SJCRH30 (cell line): Measurements from ENCODE around the gene GPM6B. TPM values are rescaled to one million over a fixed set of nuclear protein-coding genes. Genes with fewer than 3 reads are reported as not detected.

Source experiments
- DNase-seq, 2 experiments: peaks; one replicate each; pipeline ENCODE4 v3.0.0-alpha.2; 2015 to 2020
- H3K27ac ChIP-seq: fragments of 250-450 bp; sonication (Bioruptor Pico); 2 replicates; pipeline ENCODE4 v1.5.1; 2020; ENCODE audit warnings: mild to moderate bottlenecking, moderate library complexity
- H3K27me3 ChIP-seq: fragments of 250-450 bp; sonication (Bioruptor Pico); 2 replicates; pipeline ENCODE4 v1.5.1; 2020; ENCODE audit warnings: mild to moderate bottlenecking, moderate library complexity
- H3K36me3 ChIP-seq: fragments of 250-450 bp; sonication (Bioruptor Pico); 2 replicates; pipeline ENCODE4 v1.5.1; 2020; ENCODE audit warnings: mild to moderate bottlenecking, moderate library complexity
- H3K4me1 ChIP-seq: fragments of 250-450 bp; sonication (Bioruptor Pico); 2 replicates; pipeline ENCODE4 v1.5.1; 2020; ENCODE audit warnings: mild to moderate bottlenecking, moderate library complexity
- H3K4me3 ChIP-seq: fragments of 250-450 bp; sonication (Bioruptor Pico); 2 replicates; pipeline ENCODE4 v1.5.1; 2020; ENCODE audit warnings: mild to moderate bottlenecking, moderate library complexity
- H3K9me3 ChIP-seq: fragments of 250-450 bp; sonication (Bioruptor Pico); replicated peaks from 2 replicates; pipeline ENCODE4 v1.5.1; 2020; ENCODE audit warnings: mild to moderate bottlenecking, moderate library complexity
- total RNA-seq: library from RNA; depleted of rRNA; stranded (reverse); fragments of >200 nt; shearing (Covaris generic); gene quantifications from 2 replicates; pipeline ENCODE4 v1.2.3, GENCODE V29; 2014

Gene GPM6B
- total RNA-seq, 1 experiment from 2014 or later = 89.5 TPM

- peaks cover 71% of the 10 kb centered on the region for H3K36me3 ChIP-seq
- no peaks in the 10 kb centered on the region for H3K9me3 ChIP-seq
- no peaks in the 10 kb centered on the region for H3K4me1 ChIP-seq
- no peaks in the 10 kb centered on the region for H3K27me3 ChIP-seq
- DNase-seq = peak; percentile 42 to 63
- no peak overlapping the region for H3K4me3 ChIP-seq
- no peak overlapping the region for H3K27ac ChIP-seq
Measured at GRCh38 chrX:13764765-13765164, 52.1 kb downstream of the GPM6B start.

GRCh38 chrX:13764281-13764680, 52.6 kb downstream of the GPM6B start:
- Histone ChIP-seq H3K27ac (no peak overlapping the region), H3K36me3 (peaks cover 68% of the 10 kb centered on the region), H3K4me1 (no peaks in the 10 kb centered on the region), H3K27me3 (no peaks in the 10 kb centered on the region), H3K4me3 (no peak overlapping the region), H3K9me3 (no peaks in the 10 kb centered on the region)
- no peak for DNase-seq

- Histone ChIP-seq H3K27me3 (no peaks in the 10 kb centered on the region), H3K9me3 (no peaks in the 10 kb centered on the region), H3K4me1 (no peaks in the 10 kb centered on the region), H3K4me3 (no peak overlapping the region), H3K27ac (no peak overlapping the region), H3K36me3 (peaks cover 67% of the 10 kb centered on the region)
- no peak for DNase-seq
Measured at GRCh38 chrX:13763489-13763888, 53.4 kb downstream of the GPM6B start.

DNA sequence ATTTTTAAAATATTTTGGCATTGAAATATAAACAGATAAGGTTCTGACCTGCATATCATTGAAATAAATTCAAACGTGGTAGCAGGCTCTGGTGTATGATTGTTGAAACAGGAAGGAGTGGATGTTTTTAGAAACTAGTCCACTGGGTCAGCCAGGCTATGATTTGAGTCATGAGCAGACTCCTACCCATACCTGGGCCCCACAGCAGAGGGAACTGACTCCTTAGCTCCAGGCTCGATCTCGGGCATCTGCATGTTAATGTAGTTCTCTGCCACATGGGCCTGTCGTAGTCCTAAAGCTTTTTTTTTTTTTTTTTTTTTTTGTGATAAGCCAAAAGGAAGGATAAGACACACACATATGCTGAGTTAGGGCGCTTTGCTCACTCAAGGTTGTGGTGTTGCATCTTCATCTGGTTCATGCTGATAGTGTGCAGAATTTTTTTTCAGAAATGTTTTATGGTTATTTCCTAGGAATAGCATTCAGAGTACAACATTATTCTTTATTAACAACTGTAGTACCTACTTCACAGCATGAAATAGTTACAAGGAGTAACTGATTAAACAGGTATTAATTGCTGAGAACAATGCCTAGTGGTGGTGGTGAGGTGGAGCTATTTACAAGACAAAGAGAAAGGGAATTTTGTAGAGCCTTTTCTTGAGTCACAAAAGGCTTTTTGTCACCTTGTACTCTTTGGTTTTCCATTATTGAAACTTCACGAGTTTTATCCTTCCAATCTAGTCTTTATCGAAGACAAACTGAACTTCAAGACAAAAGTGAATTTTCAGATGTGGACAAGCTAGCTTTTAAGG, 55.1 kb downstream of the GPM6B start:
- H3K4me1 ChIP-seq = no peaks in the 10 kb centered on the region
- no peak for DNase-seq
- no peaks in the 10 kb centered on the region for H3K9me3 ChIP-seq
- no peaks in the 10 kb centered on the region for H3K27me3 ChIP-seq
- H3K27ac ChIP-seq = no peak overlapping the region
- no peak overlapping the region for H3K4me3 ChIP-seq
- peaks cover 60% of the 10 kb centered on the region for H3K36me3 ChIP-seq

GRCh38 chrX:13760426-13760825, 56.5 kb downstream of the GPM6B start:
- peaks cover 60% of the 10 kb centered on the region for H3K36me3 ChIP-seq
- no peak overlapping the region for H3K4me3 ChIP-seq
- H3K4me1 ChIP-seq = no peaks in the 10 kb centered on the region
- H3K27me3 ChIP-seq = no peaks in the 10 kb centered on the region
- no peak for DNase-seq
- no peak overlapping the region for H3K27ac ChIP-seq
- no peaks in the 10 kb centered on the region for H3K9me3 ChIP-seq

DNA sequence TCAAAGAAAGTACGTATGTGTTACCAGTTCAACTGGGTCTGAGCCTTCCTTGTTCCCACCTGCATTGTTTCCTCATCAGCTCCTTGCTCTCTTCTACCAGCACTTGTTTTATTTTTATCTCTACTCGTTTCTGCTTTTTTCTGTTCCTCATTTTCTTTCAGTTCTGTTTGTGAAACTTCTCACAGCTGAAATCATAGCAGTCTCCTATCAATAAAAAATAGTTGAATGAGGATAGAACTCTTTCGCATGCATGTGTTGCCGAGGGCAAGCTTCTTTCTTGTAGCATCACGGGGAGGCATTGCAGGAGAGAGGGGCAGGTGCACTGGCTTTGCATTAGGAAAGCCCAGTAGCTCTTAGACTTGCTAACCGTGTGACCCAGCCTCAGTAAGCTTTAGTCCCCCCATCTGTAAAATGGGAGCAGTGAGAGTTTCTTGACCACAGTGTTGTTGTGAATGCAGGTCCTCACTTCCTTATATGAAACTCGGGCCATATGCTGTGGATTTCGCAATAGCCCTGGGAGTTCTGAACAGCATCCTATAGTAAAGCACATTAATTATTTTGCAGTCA, 57.7 kb downstream of the GPM6B start:
- H3K4me1 ChIP-seq = no peaks in the 10 kb centered on the region
- H3K36me3 ChIP-seq = peaks cover 62% of the 10 kb centered on the region
- H3K9me3 ChIP-seq = no peaks in the 10 kb centered on the region
- DNase-seq = no peak
- H3K27me3 ChIP-seq = no peaks in the 10 kb centered on the region
- H3K4me3 ChIP-seq = no peak overlapping the region
- H3K27ac ChIP-seq = no peak overlapping the region

DNA sequence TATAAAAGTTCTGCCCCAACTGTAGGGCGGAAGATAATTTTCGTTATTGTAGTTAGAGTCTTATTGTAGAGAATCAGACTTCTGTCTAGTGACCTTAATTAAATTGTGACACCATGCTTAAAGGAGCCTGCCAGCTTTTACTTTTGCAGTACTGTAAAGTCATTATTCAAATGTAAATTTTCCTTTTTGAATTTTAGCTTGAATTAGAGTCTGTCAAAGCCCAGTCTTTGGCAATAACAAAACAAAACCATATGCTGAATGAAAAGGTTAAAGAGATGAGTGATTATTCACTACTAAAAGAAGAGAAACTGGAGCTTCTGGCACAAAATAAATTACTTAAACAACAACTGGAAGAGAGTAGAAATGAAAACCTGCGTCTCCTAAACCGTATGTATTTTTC, 60.5 kb downstream of the GPM6B start:
- Histone ChIP-seq H3K4me1 (peaks cover 6% of the 10 kb centered on the region; the same call in 1 of the 2 replicates), H3K27ac (no peak overlapping the region), H3K36me3 (peaks cover 60% of the 10 kb centered on the region)

DNA sequence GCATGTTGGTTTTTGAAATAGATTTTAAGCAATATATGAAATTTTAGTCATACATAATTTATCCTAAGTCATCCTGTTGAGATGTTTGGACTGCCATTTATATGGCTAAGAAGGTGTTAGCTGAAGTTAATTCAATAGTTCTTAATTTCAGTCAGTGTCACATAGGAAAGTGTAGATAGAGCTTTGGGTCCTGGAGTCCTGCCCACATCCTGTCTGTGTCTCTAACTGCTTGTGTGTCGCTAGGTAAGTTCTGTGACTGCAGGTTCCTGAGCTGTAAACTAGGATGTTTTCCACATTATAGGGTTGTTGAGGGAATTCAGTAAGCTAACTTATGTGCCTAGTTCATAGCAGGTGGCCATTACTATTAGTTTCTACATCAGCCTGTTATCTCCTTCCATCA, 61.6 kb downstream of the GPM6B start:
- no peak overlapping the region for H3K4me3 ChIP-seq
- no peak overlapping the region for H3K27ac ChIP-seq
- H3K27me3 ChIP-seq = no peaks in the 10 kb centered on the region
- DNase-seq = no peak
- H3K9me3 ChIP-seq = no peaks in the 10 kb centered on the region
- peaks cover 6% of the 10 kb centered on the region; the same call in 1 of the 2 replicates for H3K4me1 ChIP-seq
- peaks cover 66% of the 10 kb centered on the region for H3K36me3 ChIP-seq

More for the DNA sequence above, 60.5 kb downstream of the GPM6B start:
- Histone ChIP-seq H3K9me3 (no peaks in the 10 kb centered on the region), H3K27me3 (no peaks in the 10 kb centered on the region), H3K4me3 (no peak overlapping the region)
- no peak for DNase-seq

- Histone ChIP-seq H3K36me3 (peaks cover 66% of the 10 kb centered on the region), H3K4me1 (peaks cover 6% of the 10 kb centered on the region; the same call in 1 of the 2 replicates), H3K4me3 (no peak overlapping the region), H3K27me3 (no peaks in the 10 kb centered on the region), H3K27ac (no peak overlapping the region), H3K9me3 (no peaks in the 10 kb centered on the region)
- no peak for DNase-seq
Measured at GRCh38 chrX:13754765-13755164, 62.1 kb downstream of the GPM6B start.

- H3K9me3 ChIP-seq = no peaks in the 10 kb centered on the region
- no peak overlapping the region for H3K4me3 ChIP-seq
- H3K36me3 ChIP-seq = peaks cover 51% of the 10 kb centered on the region
- DNase-seq = peak; percentile 11 to 62
- H3K27ac ChIP-seq = no peak overlapping the region; the same call in 1 of the 2 replicates
- no peaks in the 10 kb centered on the region for H3K27me3 ChIP-seq
- H3K4me1 ChIP-seq = peaks cover 6% of the 10 kb centered on the region; the same call in 1 of the 2 replicates
Measured at GRCh38 chrX:13752646-13753045, 64.2 kb downstream of the GPM6B start.

GRCh38 chrX:13752141-13752540, 64.8 kb downstream of the GPM6B start:
- Histone ChIP-seq H3K27ac (no peak overlapping the region; the same call in 1 of the 2 replicates), H3K9me3 (no peaks in the 10 kb centered on the region), H3K4me3 (no peak overlapping the region), H3K27me3 (no peaks in the 10 kb centered on the region), H3K4me1 (peaks cover 6% of the 10 kb centered on the region; the same call in 1 of the 2 replicates), H3K36me3 (peaks cover 50% of the 10 kb centered on the region)
- no peak for DNase-seq

DNA sequence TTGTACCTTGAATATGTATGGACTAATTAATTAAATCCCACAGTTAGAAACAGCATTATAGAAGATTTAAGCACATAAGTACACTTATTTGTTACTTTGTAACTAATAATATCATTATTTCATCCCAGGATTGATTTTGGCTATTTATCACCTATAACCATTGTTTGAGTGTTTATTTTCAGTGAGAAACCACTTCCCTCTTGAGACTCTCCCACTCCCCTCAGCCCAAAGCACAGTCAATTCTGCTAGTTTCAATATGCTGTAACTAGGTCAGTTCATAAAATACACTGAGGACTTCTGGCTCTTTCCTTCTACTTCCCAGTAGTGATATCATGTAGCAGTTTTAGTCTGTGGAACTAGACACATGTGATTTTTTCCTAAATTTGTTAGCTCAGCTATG, 66.1 kb downstream of the GPM6B start:
- DNase-seq = no peak
- Histone ChIP-seq H3K27ac (no peak overlapping the region), H3K36me3 (peaks cover 52% of the 10 kb centered on the region)

DNA sequence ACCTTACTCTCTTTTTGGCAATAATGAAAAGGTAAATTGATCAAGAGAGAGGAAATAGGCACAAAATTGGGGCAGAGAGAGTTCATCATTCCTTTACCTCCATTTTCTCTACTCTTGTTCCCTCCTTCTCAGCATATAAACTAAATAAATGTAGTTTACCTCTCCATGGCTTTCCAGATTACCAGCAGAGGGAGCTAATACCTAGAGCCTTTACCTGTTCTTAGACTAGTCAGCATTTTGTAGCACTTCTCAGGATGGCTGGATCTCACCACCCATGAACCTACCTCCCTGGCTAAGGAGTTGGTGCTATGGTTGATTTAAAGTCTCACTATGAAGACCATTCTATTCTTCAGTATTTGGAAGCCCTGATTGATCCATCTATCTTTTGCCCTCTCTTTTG, 66.7 kb downstream of the GPM6B start:
- peaks cover 54% of the 10 kb centered on the region for H3K36me3 ChIP-seq
- peak; percentile 42 to 79 for DNase-seq

More for the DNA sequence above, 66.1 kb downstream of the GPM6B start:
- Histone ChIP-seq H3K9me3 (no peaks in the 10 kb centered on the region), H3K4me3 (no peak overlapping the region), H3K4me1 (peaks cover 6% of the 10 kb centered on the region; the same call in 1 of the 2 replicates), H3K27me3 (no peaks in the 10 kb centered on the region)

DNA sequence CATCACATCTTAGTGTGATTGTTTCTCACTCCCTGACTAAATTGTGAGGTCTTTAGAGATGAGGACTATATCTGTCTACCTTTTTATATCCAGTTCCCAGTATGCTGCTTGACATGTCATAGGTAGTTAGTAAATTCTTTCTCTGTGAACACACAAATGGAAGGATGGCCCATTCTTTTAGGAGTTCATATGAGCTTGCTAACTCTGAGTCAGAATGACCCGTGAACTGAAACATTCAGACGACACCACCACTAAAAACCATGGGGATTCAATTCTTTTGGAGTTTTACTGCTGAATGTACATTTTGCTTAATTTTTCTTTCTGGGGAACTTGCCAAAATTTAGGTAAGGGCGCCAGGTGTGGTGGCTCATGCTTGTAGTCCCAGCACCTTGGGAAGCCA, 68.4 kb downstream of the GPM6B start:
- no peak for DNase-seq
- H3K36me3 ChIP-seq = peaks cover 53% of the 10 kb centered on the region

More for the DNA sequence above, 66.7 kb downstream of the GPM6B start:
- H3K27me3 ChIP-seq = no peaks in the 10 kb centered on the region
- H3K4me1 ChIP-seq = peaks cover 6% of the 10 kb centered on the region; the same call in 1 of the 2 replicates
- H3K4me3 ChIP-seq = no peak overlapping the region
- no peaks in the 10 kb centered on the region for H3K9me3 ChIP-seq
- H3K27ac ChIP-seq = no peak overlapping the region

DNA sequence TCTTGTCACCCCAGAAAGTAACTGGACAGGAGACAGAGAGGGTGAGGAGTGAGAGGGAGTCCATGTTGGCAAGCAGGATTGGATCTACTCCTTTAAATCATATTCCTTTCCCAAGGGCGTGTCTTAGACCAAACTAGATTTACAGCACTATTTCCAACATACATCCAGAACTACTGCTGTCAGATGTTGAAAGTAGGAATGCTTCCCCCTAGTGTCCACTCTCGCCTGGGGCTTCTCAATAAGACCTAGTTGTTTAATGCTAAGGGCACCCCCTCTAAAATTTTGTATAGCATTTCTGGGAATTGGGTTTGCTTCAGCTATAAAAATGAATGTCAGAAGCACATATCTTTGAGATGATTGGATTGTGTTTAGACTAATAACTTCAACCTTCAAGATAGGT, 69.1 kb downstream of the GPM6B start:
- no peaks in the 10 kb centered on the region for H3K27me3 ChIP-seq
- H3K9me3 ChIP-seq = no peaks in the 10 kb centered on the region
- no peak overlapping the region for H3K4me3 ChIP-seq
- H3K36me3 ChIP-seq = peaks cover 49% of the 10 kb centered on the region
- DNase-seq = peak; percentile 57 to 73
- no peak overlapping the region for H3K27ac ChIP-seq
- H3K4me1 ChIP-seq = peaks cover 4% of the 10 kb centered on the region; the same call in 1 of the 2 replicates

More for the DNA sequence above, 68.4 kb downstream of the GPM6B start:
- H3K4me3 ChIP-seq = no peak overlapping the region
- no peaks in the 10 kb centered on the region for H3K27me3 ChIP-seq
- no peak overlapping the region for H3K27ac ChIP-seq
- no peaks in the 10 kb centered on the region for H3K9me3 ChIP-seq
- H3K4me1 ChIP-seq = peaks cover 6% of the 10 kb centered on the region; the same call in 1 of the 2 replicates
